ENCODE results near the gene KCNJ1.

The KCNJ1 gene

DNA sequence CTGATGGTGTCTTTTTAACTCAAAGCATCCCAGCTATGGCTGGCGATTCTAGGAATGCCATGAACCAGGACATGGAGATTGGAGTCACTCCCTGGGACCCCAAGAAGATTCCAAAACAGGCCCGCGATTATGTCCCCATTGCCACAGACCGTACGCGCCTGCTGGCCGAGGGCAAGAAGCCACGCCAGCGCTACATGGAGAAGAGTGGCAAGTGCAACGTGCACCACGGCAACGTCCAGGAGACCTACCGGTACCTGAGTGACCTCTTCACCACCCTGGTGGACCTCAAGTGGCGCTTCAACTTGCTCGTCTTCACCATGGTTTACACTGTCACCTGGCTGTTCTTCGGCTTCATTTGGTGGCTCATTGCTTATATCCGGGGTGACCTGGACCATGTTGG lies 44.1 kb upstream of the KCNJ1 start:
- DNase-seq (ENCODE audit: low read depth) = no peak
- no peak overlapping the region for H3K4me3 ChIP-seq (ENCODE audit: low read length)
- TF ChIP-seq, protein P1, sequence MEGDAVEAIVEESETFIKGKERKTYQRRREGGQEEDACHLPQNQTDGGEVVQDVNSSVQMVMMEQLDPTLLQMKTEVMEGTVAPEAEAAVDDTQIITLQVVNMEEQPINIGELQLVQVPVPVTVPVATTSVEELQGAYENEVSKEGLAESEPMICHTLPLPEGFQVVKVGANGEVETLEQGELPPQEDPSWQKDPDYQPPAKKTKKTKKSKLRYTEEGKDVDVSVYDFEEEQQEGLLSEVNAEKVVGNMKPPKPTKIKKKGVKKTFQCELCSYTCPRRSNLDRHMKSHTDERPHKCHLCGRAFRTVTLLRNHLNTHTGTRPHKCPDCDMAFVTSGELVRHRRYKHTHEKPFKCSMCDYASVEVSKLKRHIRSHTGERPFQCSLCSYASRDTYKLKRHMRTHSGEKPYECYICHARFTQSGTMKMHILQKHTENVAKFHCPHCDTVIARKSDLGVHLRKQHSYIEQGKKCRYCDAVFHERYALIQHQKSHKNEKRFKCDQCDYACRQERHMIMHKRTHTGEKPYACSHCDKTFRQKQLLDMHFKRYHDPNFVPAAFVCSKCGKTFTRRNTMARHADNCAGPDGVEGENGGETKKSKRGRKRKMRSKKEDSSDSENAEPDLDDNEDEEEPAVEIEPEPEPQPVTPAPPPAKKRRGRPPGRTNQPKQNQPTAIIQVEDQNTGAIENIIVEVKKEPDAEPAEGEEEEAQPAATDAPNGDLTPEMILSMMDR (conservative IDR thresholded peaks at IDR 0.05; ENCODE audit: low read depth, low read length) = no peak

DNA sequence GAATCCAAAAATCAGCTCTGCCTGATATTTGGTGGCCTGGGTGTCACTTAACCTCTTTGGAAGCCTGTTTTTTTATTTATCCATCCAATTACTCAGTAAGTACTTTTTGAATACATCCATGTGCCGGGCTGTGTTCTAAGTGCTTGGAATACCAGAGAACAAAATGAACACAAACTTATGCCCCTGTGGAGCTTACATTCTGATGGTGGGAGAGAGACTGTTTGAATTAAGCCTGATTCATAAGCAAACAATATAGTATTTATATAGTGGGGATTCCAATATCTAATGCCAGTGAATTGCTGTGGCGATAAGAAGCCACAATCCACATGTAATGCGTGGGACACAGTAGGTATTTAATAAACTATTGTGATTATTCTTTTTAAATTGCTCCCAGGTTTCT lies 43.5 kb upstream of the KCNJ1 start:
- H3K4me3 ChIP-seq (ENCODE audit: low read length) = no peak overlapping the region
- TF ChIP-seq, protein P1 (conservative IDR thresholded peaks at IDR 0.05; ENCODE audit: low read depth, low read length) = no peak
- DNase-seq (ENCODE audit: low read depth) = no peak

DNA sequence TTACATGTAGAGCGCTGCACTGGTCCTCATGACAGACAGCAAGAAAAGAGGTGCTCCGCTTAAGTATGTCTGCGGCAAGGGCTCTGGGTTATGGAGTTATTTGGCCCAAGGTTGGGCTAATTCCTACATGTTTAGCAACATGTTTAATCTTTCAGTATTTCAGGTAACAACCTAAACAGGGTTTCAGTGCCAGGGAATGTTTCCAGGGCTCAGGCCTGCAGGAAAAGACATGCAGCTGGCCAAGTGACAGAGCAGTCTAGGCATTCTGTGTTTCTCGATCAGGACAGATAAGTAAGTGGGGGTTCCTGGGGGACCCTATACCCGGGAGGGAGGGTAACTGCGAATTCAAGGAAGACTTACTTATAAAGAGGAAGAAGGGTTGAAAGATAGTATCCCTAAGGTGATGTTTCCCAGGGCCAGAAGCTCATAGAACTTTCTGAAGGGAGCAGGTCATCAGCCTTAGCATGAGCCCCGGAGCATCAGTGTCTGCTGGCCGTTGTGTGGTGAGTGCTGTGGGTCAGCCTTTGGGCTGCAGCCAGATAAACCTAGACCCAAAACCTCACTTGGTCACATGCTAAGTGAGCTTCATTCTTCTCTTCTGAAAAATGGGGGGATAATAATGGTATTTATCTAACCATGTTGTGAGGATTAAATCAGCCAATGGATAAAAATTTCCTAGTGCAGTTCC lies 42.5 kb upstream of the KCNJ1 start:
- DNase-seq (ENCODE audit: low read depth) = no peak
- TF ChIP-seq, protein P1 (conservative IDR thresholded peaks at IDR 0.05; ENCODE audit: low read depth, low read length) = no peak
- no peak overlapping the region for H3K4me3 ChIP-seq (ENCODE audit: low read length)

DNA sequence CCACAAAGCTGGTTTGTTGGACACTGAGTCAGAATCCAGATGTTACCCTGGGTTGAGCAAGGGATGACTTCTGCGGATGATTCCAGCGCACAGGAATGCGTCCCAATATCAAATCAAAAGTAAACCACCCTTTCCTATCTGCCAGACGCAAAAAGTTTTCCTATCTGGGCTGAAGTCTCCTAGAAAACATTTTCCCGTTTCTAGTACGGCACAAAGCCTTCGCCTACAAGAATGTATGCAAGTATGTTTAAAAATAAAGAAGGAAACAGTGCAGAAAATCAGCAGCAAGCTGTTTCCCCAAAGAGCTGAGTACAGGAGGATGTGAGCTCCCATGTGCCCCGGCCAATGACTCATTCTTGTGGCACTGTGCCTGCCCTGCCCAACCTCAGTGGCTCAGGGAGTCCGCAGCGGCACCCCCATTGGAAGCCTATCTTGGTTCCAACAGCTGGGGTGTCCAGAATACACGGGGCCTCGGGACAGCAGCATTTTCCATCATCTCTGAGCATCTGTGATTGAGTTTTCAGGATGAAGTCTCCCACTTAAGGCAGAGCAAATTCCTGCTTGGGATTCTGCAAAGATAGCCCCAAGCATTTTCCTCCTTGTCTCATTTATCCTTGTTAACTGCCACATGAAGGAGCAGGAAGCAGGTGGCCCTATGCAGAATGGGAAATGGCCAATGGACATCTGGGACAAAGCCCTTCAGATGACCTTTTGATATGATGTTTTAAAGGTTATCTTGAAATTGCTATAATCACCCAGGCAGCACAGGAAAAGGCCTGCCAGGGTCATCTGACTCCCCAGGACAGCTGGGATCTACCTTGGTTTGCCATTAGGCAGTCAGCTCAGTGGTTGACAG lies 41.5 kb upstream of the KCNJ1 start:
- no peak overlapping the region for H3K4me3 ChIP-seq (ENCODE audit: low read length)
- TF ChIP-seq, protein P1 (conservative IDR thresholded peaks at IDR 0.05; ENCODE audit: low read depth, low read length) = no peak
- DNase-seq (ENCODE audit: low read depth) = no peak

DNA sequence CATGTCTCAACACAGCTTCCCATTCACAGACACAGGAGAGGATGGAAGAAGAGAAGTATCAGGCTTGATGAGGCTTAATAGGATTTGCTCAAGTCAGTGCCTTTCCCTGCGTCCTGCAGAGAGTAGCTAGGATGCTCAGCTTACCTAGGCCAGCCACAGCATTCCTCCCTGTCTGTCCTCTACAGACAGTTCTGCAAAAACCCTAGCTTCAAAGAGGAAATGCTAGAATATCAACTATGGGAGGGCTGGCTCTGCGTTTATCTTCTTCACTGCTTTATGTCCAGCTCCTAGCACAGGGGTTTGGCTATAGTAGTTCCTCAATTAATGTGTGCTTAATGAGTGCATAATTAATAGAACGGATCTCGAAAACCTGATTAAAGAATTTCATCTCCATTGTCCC lies 40.5 kb upstream of the KCNJ1 start:
- TF ChIP-seq, protein P1 (conservative IDR thresholded peaks at IDR 0.05; ENCODE audit: low read depth, low read length) = no peak
- H3K4me3 ChIP-seq (ENCODE audit: low read length) = no peak overlapping the region
- DNase-seq (ENCODE audit: low read depth) = no peak

DNA sequence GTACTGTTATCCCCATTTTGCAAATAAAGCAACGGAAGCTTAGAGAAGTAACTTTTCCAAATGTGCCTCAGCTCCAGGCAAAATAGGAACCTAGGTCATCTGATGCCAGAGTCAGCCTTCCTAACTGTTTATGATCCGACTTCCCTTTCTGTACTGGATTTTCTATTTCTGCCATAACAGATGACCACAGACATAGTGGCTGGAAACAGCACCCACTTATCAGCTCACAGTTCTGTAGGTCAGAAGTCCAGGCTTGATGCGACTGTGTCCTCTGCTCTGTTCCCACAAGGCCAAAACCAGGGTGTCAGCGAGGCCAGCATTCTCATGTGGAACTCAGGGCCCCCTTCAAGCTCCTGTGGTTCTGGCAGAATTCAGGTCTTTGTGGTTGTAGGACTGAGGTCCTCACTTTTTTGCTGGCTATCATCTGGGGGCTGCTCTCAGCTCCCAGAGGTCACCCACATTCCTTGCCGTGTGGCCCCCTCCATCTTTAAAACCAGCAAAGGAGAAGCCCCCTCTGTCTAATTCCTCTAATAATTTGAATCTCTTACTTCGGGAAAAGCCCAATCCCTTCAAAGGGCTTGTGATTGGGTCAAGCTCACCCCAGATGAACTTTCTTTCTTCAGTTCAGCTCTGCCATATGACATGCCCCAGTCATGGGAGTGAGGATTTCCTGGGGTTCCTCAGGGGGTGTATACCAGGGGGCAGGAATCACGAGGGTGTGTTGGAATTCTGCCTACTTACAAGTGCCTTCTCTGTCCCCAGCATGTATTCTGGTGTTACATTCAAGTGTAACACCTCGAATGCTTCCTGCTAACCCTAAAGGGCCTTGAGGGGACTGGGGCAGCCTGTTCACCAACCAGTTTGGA lies 39.3 kb upstream of the KCNJ1 start:
- TF ChIP-seq, protein P1 (conservative IDR thresholded peaks at IDR 0.05; ENCODE audit: low read depth, low read length) = no peak
- DNase-seq (ENCODE audit: low read depth) = no peak
- no peak overlapping the region for H3K4me3 ChIP-seq (ENCODE audit: low read length)

Measured in retinal pigment epithelial cell (primary cell).